ENCODE measurements around the gene GPR173.

GPR173 gene

DNA sequence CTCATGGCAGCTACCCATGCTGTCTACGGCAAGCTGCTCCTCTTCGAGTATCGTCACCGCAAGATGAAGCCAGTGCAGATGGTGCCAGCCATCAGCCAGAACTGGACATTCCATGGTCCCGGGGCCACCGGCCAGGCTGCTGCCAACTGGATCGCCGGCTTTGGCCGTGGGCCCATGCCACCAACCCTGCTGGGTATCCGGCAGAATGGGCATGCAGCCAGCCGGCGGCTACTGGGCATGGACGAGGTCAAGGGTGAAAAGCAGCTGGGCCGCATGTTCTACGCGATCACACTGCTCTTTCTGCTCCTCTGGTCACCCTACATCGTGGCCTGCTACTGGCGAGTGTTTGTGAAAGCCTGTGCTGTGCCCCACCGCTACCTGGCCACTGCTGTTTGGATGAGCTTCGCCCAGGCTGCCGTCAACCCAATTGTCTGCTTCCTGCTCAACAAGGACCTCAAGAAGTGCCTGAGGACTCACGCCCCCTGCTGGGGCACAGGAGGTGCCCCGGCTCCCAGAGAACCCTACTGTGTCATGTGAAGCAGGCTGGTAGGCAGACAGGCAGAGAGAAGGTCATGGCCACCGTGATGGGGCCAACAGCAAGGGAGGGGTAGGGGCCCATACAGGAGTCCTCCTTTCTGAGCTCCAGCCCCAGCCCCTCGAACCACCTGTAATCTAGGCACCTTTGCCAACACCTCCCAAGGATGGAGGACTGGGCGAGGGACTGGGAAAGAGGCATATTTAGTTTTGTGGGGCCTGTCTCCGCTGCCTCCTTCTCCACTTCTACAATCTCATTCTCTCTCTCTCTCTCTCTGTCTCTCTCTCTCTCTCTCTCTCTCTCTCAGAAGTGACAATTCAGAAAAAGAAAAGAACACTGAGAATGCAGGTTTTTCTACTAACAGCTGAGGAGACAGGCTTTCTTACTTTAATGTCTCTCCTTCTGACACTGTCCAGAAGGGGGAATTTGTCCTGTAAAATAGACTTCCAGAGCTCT, 28.9 kb downstream of the GPR173 start:
- Histone ChIP-seq H3K9me3 (replicated peaks in 1 of 2; ENCODE audit: control insufficient read depth in 2 of 2, insufficient read depth in 1 of 2, low read depth in 1 of 2, low read length in 2 of 2) (no peaks in the 10 kb centered on the region), H3K9ac (ENCODE audit: low read depth, low read length, poor library complexity) (no peak overlapping the region), H4K91ac (ENCODE audit: low read depth, low read length, poor library complexity) (no peak overlapping the region), H2BK5ac (ENCODE audit: low read length) (no peak overlapping the region), H3K4ac (ENCODE audit: low read length) (no peak overlapping the region), H3K36me3 (replicated peaks in 1 of 2; ENCODE audit: control insufficient read depth in 2 of 2, insufficient read depth in 2 of 2, low read length in 2 of 2) (peaks cover 0 to 7% of the 10 kb centered on the region in 2 donors), H3K27me3 (ENCODE audit: control insufficient read depth in 3 of 3, insufficient read depth in 3 of 3, low read depth in 1 of 3, low read length in 3 of 3) (no peaks in the 10 kb centered on the region), H3K18ac (ENCODE audit: low read length) (no peak overlapping the region), H3K23ac (ENCODE audit: low read depth, low read length, poor library complexity) (no peak overlapping the region), H2AFZ (ENCODE audit: low read length) (no peak overlapping the region), H4K8ac (ENCODE audit: low read depth, low read length) (no peak overlapping the region), H2BK15ac (ENCODE audit: low read length) (no peak overlapping the region), H3K4me1 (ENCODE audit: control insufficient read depth in 2 of 2, insufficient read depth in 1 of 2, low read depth in 1 of 2, low read length in 2 of 2) (peaks cover 0 to 5% of the 10 kb centered on the region in 2 donors), H3K14ac (ENCODE audit: low read length) (no peak overlapping the region), H2BK12ac (ENCODE audit: low read length) (no peak overlapping the region), H3K27ac (replicated peaks; ENCODE audit: low read length) (no peak overlapping the region), H3K4me3 (ENCODE audit: low read length in 2 of 2) (no peak overlapping the region), H2AK5ac (ENCODE audit: low read depth, low read length) (no peak overlapping the region), H3K79me1 (ENCODE audit: low read depth, low read length) (no peaks in the 10 kb centered on the region), H2BK120ac (ENCODE audit: low read depth, low read length) (no peak overlapping the region), H3K4me2 (ENCODE audit: insufficient read depth, low read length, poor library complexity, severe bottlenecking) (no peak overlapping the region)
- no CpG with 5 or more reads among the region's 27 CpGs for WGBS, 2 donors (ENCODE audit: extremely low coverage in 2 of 2, insufficient read length in 2 of 2, insufficient replicate concordance in 1 of 2)
- no peak for DNase-seq (ENCODE audit: low spot score)

DNA sequence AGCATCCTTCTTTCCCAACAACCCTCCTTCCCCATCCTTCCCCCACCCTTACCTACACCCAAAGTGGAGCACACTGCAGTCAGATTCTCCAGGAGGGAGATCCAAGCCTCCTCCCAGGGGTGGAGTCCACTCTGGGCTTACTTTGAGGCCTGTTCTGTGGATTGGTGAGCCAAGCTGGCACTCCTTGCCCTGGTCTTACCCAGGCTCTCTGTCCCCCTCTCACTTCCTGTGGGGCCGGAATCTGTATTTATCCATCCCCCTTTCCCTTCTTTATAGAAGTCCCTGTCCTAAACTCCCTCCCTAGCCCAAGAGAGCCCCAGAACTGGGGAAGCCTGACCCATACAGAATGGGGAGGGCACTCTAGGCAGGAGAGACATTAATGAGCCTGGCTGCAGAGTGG, 30.4 kb downstream of the GPR173 start:
- H3K4me2 ChIP-seq (ENCODE audit: insufficient read depth, low read length, poor library complexity, severe bottlenecking): no peak overlapping the region
- no peak overlapping the region for H3K23ac ChIP-seq (ENCODE audit: low read depth, low read length, poor library complexity)
- H4K8ac ChIP-seq (ENCODE audit: low read depth, low read length): no peak overlapping the region
- H3K27ac ChIP-seq (replicated peaks; ENCODE audit: low read length): no peak overlapping the region
- no peak overlapping the region for H3K4me3 ChIP-seq (ENCODE audit: low read length in 2 of 2)
- H2BK15ac ChIP-seq (ENCODE audit: low read length): no peak overlapping the region
- no peaks in the 10 kb centered on the region for H3K27me3 ChIP-seq (ENCODE audit: control insufficient read depth in 3 of 3, insufficient read depth in 3 of 3, low read depth in 1 of 3, low read length in 3 of 3)
- no peak overlapping the region for H3K18ac ChIP-seq (ENCODE audit: low read length)
- H2AK5ac ChIP-seq (ENCODE audit: low read depth, low read length): no peak overlapping the region
- no peak overlapping the region for H4K91ac ChIP-seq (ENCODE audit: low read depth, low read length, poor library complexity)
- no peak overlapping the region for H2BK120ac ChIP-seq (ENCODE audit: low read depth, low read length)
- no peak overlapping the region for H3K4ac ChIP-seq (ENCODE audit: low read length)
- H2BK5ac ChIP-seq (ENCODE audit: low read length): no peak overlapping the region
- peaks cover under 1 to 9% of the 10 kb centered on the region in 2 donors for H3K36me3 ChIP-seq (replicated peaks in 1 of 2; ENCODE audit: control insufficient read depth in 2 of 2, insufficient read depth in 2 of 2, low read length in 2 of 2)
- WGBS, 2 donors (ENCODE audit: extremely low coverage in 2 of 2, insufficient read length in 2 of 2, insufficient replicate concordance in 1 of 2): no CpG with 5 or more reads among the region's 1 CpG
- peaks cover 3 to 5% of the 10 kb centered on the region in 2 donors for H3K4me1 ChIP-seq (ENCODE audit: control insufficient read depth in 2 of 2, insufficient read depth in 1 of 2, low read depth in 1 of 2, low read length in 2 of 2)
- H3K79me1 ChIP-seq (ENCODE audit: low read depth, low read length): peaks cover under 1% of the 10 kb centered on the region
- no peaks in the 10 kb centered on the region for H3K9me3 ChIP-seq (replicated peaks in 1 of 2; ENCODE audit: control insufficient read depth in 2 of 2, insufficient read depth in 1 of 2, low read depth in 1 of 2, low read length in 2 of 2)
- DNase-seq (ENCODE audit: low spot score): no peak
- H2AFZ ChIP-seq (ENCODE audit: low read length): no peak overlapping the region
- H3K14ac ChIP-seq (ENCODE audit: low read length): no peak overlapping the region
- no peak overlapping the region for H3K9ac ChIP-seq (ENCODE audit: low read depth, low read length, poor library complexity)
- no peak overlapping the region for H2BK12ac ChIP-seq (ENCODE audit: low read length)

DNA sequence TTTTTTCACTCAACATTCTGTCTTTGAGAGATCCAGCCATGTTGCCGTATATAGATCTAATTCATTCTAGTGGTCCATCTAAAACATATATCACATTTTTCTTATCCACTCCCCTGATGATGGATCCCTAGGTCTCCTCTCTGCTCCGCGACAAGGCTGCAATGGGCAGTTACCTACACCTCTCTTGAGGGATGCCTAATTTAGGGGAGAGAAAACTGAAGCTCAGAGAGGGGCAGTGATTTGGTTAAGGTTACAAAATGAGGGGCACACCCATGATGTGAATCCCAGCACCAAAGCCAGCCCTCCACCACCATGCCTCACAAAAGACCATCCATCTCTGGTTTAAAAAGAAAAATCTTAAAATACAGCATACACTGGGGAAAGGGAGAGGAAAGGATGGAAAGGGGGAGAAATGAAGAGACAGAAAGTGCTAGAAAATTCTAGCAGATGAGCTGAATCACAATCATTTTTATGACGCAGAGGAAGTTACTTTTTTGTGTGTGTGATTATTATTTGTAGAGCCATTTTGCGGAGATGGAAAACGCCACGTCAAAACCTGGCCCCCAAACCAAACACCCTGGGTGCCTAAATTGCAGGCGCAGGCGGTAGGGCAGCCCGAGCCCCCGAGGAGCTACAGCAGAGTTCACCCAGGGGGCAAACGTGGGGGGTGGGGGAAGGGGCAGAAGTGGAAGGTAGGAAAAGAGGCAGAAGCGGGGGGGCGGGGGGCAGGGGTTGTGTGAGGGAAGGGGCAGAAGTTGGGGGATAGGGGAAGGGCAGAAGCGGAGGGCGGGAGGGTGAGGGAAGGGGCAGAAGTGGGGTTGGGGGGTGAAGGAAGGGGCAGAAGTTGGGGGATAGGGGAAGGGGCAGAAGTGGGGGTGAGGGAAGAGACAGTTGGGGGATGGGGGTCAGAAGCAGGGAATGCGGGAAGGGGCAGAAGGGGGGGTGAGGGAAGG, 32.3 kb downstream of the GPR173 start:
- Histone ChIP-seq H3K27ac (replicated peaks; ENCODE audit: low read length) (peak overlapping the region; percentile 70), H3K4me1 (ENCODE audit: control insufficient read depth in 2 of 2, insufficient read depth in 1 of 2, low read depth in 1 of 2, low read length in 2 of 2) (peaks cover 4 to 5% of the 10 kb centered on the region in 2 donors), H3K9ac (ENCODE audit: low read depth, low read length, poor library complexity) (no peak overlapping the region), H3K18ac (ENCODE audit: low read length) (no peak overlapping the region), H4K8ac (ENCODE audit: low read depth, low read length) (no peak overlapping the region), H4K91ac (ENCODE audit: low read depth, low read length, poor library complexity) (no peak overlapping the region), H2BK5ac (ENCODE audit: low read length) (no peak overlapping the region), H3K79me1 (ENCODE audit: low read depth, low read length) (peaks cover 6% of the 10 kb centered on the region), H3K36me3 (replicated peaks in 1 of 2; ENCODE audit: control insufficient read depth in 2 of 2, insufficient read depth in 2 of 2, low read length in 2 of 2) (peaks cover 17 to 27% of the 10 kb centered on the region in 2 donors), H3K9me3 (replicated peaks in 1 of 2; ENCODE audit: control insufficient read depth in 2 of 2, insufficient read depth in 1 of 2, low read depth in 1 of 2, low read length in 2 of 2) (no peaks in the 10 kb centered on the region), H2BK15ac (ENCODE audit: low read length) (no peak overlapping the region), H3K4ac (ENCODE audit: low read length) (no peak overlapping the region), H2BK120ac (ENCODE audit: low read depth, low read length) (no peak overlapping the region), H2AFZ (ENCODE audit: low read length) (no peak overlapping the region), H2BK12ac (ENCODE audit: low read length) (no peak overlapping the region), H2AK5ac (ENCODE audit: low read depth, low read length) (no peak overlapping the region), H3K4me2 (ENCODE audit: insufficient read depth, low read length, poor library complexity, severe bottlenecking) (peak overlapping the region; percentile 37), H3K14ac (ENCODE audit: low read length) (no peak overlapping the region), H3K4me3 (ENCODE audit: low read length in 2 of 2) (no peak overlapping the region), H3K23ac (ENCODE audit: low read depth, low read length, poor library complexity) (no peak overlapping the region), H3K27me3 (ENCODE audit: control insufficient read depth in 3 of 3, insufficient read depth in 3 of 3, low read depth in 1 of 3, low read length in 3 of 3) (no peaks in the 10 kb centered on the region)
- no CpG with 5 or more reads among the region's 17 CpGs for WGBS, 2 donors (ENCODE audit: extremely low coverage in 2 of 2, insufficient read length in 2 of 2, insufficient replicate concordance in 1 of 2)
- no peak for DNase-seq (ENCODE audit: low spot score)

All from neuronal stem cell (in vitro differentiated cells).